ENCODE results near the gene SH3BP4.
A peak's percentile ranks its signal among the peaks of the same experiment; 100 is the strongest.

Gene SH3BP4

GRCh38 chr2:235025800-235026536 is 74.2 kb downstream of the SH3BP4 start:
- peaks cover 5% of the 10 kb centered on the region for H3K4me1 ChIP-seq
- no peaks in the 10 kb centered on the region for H3K9me3 ChIP-seq
- no peaks in the 10 kb centered on the region for H3K27me3 ChIP-seq
- no peak overlapping the region for H3K9ac ChIP-seq
- TF ChIP-seq Cebpa-rat (IDR thresholded peaks at IDR 0.05): no peak
- no peaks in the 10 kb centered on the region for H4K20me1 ChIP-seq
- H3K4me2 ChIP-seq: no peak overlapping the region
- H3K4me3 ChIP-seq: no peak overlapping the region
- H3K27ac ChIP-seq: no peak overlapping the region
- H3K36me3 ChIP-seq: no peaks in the 10 kb centered on the region

GRCh38 chr2:235026649-235027557 is 75.1 kb downstream of the SH3BP4 start:
- H3K9ac ChIP-seq: no peak overlapping the region
- no peak overlapping the region for H3K4me3 ChIP-seq
- H3K27ac ChIP-seq: no peak overlapping the region
- peaks cover 15% of the 10 kb centered on the region for H3K4me1 ChIP-seq
- no peaks in the 10 kb centered on the region for H4K20me1 ChIP-seq
- H3K36me3 ChIP-seq: no peaks in the 10 kb centered on the region
- H3K9me3 ChIP-seq: no peaks in the 10 kb centered on the region
- H3K4me2 ChIP-seq: no peak overlapping the region
- H3K27me3 ChIP-seq: no peaks in the 10 kb centered on the region
- no peak for TF ChIP-seq Cebpa-rat (IDR thresholded peaks at IDR 0.05)

- no peak overlapping the region for H3K4me2 ChIP-seq
- H3K9ac ChIP-seq: no peak overlapping the region
- H4K20me1 ChIP-seq: no peaks in the 10 kb centered on the region
- peaks cover 22% of the 10 kb centered on the region for H3K4me1 ChIP-seq
- H3K9me3 ChIP-seq: no peaks in the 10 kb centered on the region
- TF ChIP-seq Cebpa-rat (IDR thresholded peaks at IDR 0.05): no peak
- H3K36me3 ChIP-seq: no peaks in the 10 kb centered on the region
- H3K27me3 ChIP-seq: no peaks in the 10 kb centered on the region
- H3K4me3 ChIP-seq: no peak overlapping the region
- H3K27ac ChIP-seq: no peak overlapping the region
Measured at GRCh38 chr2:235027558-235028214, 75.9 kb downstream of the SH3BP4 start.

DNA sequence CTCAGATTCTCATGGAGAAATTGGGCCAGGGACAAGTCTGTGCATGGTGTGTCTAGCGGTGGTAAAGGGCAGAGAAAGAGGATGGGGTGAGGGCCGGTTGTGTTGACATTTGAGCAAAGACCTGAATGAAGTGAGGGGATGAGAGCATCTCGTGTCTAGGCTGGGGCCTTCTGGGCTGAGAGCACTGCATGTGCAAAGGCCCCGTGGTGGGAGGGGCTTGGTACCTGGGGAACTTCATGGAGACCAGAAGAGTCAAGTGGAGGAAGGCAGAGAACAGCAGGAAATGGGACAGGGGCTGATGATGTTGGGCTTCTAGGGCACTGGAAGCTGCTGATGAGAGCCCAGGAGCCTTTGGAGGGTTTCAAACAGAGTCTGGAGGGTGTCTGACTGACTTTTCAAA is 76.8 kb downstream of the SH3BP4 start:
- no peak for TF ChIP-seq Cebpa-rat (IDR thresholded peaks at IDR 0.05)
- H3K9ac ChIP-seq: no peak overlapping the region
- H3K4me2 ChIP-seq: no peak overlapping the region
- H3K4me3 ChIP-seq: no peak overlapping the region
- no peaks in the 10 kb centered on the region for H3K9me3 ChIP-seq
- no peaks in the 10 kb centered on the region for H4K20me1 ChIP-seq
- no peaks in the 10 kb centered on the region for H3K36me3 ChIP-seq
- no peak overlapping the region for H3K27ac ChIP-seq
- H3K27me3 ChIP-seq: no peaks in the 10 kb centered on the region
- H3K4me1 ChIP-seq: peaks cover 22% of the 10 kb centered on the region

- no peak overlapping the region for H3K4me2 ChIP-seq
- no peak for TF ChIP-seq Cebpa-rat (IDR thresholded peaks at IDR 0.05)
- no peaks in the 10 kb centered on the region for H3K27me3 ChIP-seq
- no peak overlapping the region for H3K4me3 ChIP-seq
- H3K4me1 ChIP-seq: peaks cover 22% of the 10 kb centered on the region
- H3K9me3 ChIP-seq: no peaks in the 10 kb centered on the region
- H3K9ac ChIP-seq: no peak overlapping the region
- no peaks in the 10 kb centered on the region for H3K36me3 ChIP-seq
- no peak overlapping the region for H3K27ac ChIP-seq
- no peaks in the 10 kb centered on the region for H4K20me1 ChIP-seq
Measured at GRCh38 chr2:235029054-235029453, 77.2 kb downstream of the SH3BP4 start.

- H3K36me3 ChIP-seq: no peaks in the 10 kb centered on the region
- no peak overlapping the region for H3K9ac ChIP-seq
- no peak overlapping the region for H3K27ac ChIP-seq
- peaks cover 22% of the 10 kb centered on the region for H3K4me1 ChIP-seq
- no peaks in the 10 kb centered on the region for H3K9me3 ChIP-seq
- H3K4me3 ChIP-seq: no peak overlapping the region
- no peak for TF ChIP-seq Cebpa-rat (IDR thresholded peaks at IDR 0.05)
- H3K27me3 ChIP-seq: no peaks in the 10 kb centered on the region
- no peak overlapping the region for H3K4me2 ChIP-seq
- H4K20me1 ChIP-seq: no peaks in the 10 kb centered on the region
Measured at GRCh38 chr2:235030126-235030525, 78.3 kb downstream of the SH3BP4 start.

- H3K9ac ChIP-seq: no peak overlapping the region
- H3K4me2 ChIP-seq: peak overlapping the region; percentile 46
- H3K4me3 ChIP-seq: no peak overlapping the region
- no peak overlapping the region for H3K27ac ChIP-seq
- no peaks in the 10 kb centered on the region for H3K9me3 ChIP-seq
- H3K36me3 ChIP-seq: no peaks in the 10 kb centered on the region
- peaks cover 22% of the 10 kb centered on the region for H3K4me1 ChIP-seq
- no peaks in the 10 kb centered on the region for H3K27me3 ChIP-seq
- no peaks in the 10 kb centered on the region for H4K20me1 ChIP-seq
- no peak for TF ChIP-seq Cebpa-rat (IDR thresholded peaks at IDR 0.05)
Measured at GRCh38 chr2:235030936-235031335, 79.1 kb downstream of the SH3BP4 start.

DNA sequence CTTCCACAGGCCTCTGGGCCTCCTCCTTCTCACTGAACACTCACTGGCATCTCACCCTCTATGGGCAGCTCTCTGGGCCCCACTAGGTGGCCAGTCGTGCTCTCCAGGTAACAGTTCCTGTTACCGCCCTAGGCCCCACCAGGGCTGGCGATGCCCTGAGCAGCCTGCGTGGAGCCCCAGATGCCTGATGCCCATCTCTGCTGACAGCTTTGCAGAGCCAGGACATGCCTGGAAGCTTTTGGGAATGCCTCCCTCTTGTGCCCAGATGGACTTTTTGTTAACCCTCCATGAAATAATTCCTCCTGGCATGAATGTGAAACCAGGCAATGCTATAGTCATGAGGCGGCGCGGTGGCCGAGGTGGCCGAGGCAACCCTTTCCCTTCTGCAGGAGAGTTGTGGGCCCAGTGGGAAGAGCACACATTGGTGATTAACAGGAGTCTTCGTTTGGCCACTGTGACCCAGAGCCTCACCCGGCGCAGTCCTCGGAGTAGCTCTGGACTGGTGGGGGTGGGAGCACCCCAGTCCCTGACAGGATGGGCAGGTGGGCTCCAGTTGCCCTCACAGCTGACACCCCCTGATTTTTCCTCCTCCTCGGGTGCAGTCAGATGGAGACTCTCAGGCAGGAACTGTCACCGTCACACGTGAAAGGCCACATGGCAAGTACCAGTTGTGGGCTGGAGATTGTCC is 80.0 kb downstream of the SH3BP4 start:
- no peaks in the 10 kb centered on the region for H3K36me3 ChIP-seq
- H4K20me1 ChIP-seq: no peaks in the 10 kb centered on the region
- H3K9ac ChIP-seq: no peak overlapping the region
- H3K27me3 ChIP-seq: no peaks in the 10 kb centered on the region
- peak overlapping the region; percentile 46; the same call in 1 of the 2 replicates for H3K4me2 ChIP-seq
- H3K27ac ChIP-seq: no peak overlapping the region
- peaks cover 22% of the 10 kb centered on the region for H3K4me1 ChIP-seq
- TF ChIP-seq Cebpa-rat (IDR thresholded peaks at IDR 0.05): no peak
- H3K9me3 ChIP-seq: no peaks in the 10 kb centered on the region
- H3K4me3 ChIP-seq: no peak overlapping the region

DNA sequence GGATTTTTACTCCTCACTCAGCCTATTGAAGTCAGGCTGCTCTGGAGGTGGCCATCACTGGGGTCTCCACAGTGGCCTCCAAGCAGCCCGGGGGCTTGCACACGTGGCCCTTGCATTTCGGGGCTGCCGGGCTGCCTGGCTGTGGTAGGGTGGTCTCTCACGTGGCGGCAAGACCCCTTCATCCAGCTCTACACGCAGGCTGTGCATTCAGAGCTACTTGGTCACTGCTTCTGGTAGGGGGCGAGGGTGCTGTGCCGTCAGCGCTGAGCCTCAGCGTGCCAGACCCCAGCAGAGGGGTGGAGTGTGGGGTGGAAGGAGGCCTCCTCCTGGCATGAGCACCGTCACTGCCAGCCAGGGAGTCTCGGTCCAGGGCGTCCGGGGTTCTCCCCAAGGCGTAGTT is 80.6 kb downstream of the SH3BP4 start:
- no peak overlapping the region for H3K9ac ChIP-seq
- no peak overlapping the region for H3K27ac ChIP-seq
- H3K9me3 ChIP-seq: no peaks in the 10 kb centered on the region
- H3K36me3 ChIP-seq: no peaks in the 10 kb centered on the region
- no peak overlapping the region for H3K4me3 ChIP-seq
- no peaks in the 10 kb centered on the region for H4K20me1 ChIP-seq
- peak overlapping the region; percentile 34; the same call in 1 of the 2 replicates for H3K4me2 ChIP-seq
- H3K4me1 ChIP-seq: peaks cover 22% of the 10 kb centered on the region
- no peak for TF ChIP-seq Cebpa-rat (IDR thresholded peaks at IDR 0.05)
- H3K27me3 ChIP-seq: no peaks in the 10 kb centered on the region

Measured in BLaER1 (cell line).